SU-DHL-6 (cell line): Measurements from ENCODE around the gene DRD4.
"Not testable (repeated sequence)": the region's sequence is repeated elsewhere in the genome, so short reads cannot be mapped to it uniquely, and the experiment has no call there.

Experiments used
- H2AFZ ChIP-seq: fragments of 200-600 bp; sonication (generic); 2 replicates; pipeline ENCODE4 v1.6.1; 2014; ENCODE audit warnings: low read depth, mild to moderate bottlenecking, moderate library complexity, mixed read lengths, antibody characterized with exemption, low read length; ENCODE audit not compliant: severe bottlenecking
- H3F3A ChIP-seq: fragments of 200-600 bp; shearing (Covaris generic); 2 replicates; pipeline ENCODE4 v1.6.0; 2016; ENCODE audit warnings: antibody characterized with exemption, mild to moderate bottlenecking; ENCODE audit not compliant: insufficient read depth
- H3K27ac ChIP-seq: fragments of 200-600 bp; sonication (generic); 2 replicates; pipeline ENCODE4 v1.5.1; 2016; ENCODE audit warnings: low read depth, mild to moderate bottlenecking, low read length, moderate library complexity, mixed read lengths
- H3K27me3 ChIP-seq: fragments of 200-600 bp; sonication (generic), shearing (Covaris generic); 2 replicates; pipeline ENCODE4 v1.6.0; 2014; ENCODE audit warnings: mild to moderate bottlenecking, low read length
- H3K36me3 ChIP-seq: fragments of 200-600 bp; sonication (generic); 2 replicates; pipeline ENCODE4 v1.6.1; 2014; ENCODE audit warnings: mild to moderate bottlenecking, low read length, mixed read lengths
- H3K4me2 ChIP-seq: fragments of 300-600, 200-600 bp; shearing (Covaris generic), sonication (generic); 2 replicates; pipeline ENCODE4 v1.6.0; 2014; ENCODE audit warnings: low read length, low read depth, mild to moderate bottlenecking; ENCODE audit not compliant: poor library complexity, severe bottlenecking
- H3K4me3 ChIP-seq: fragments of 200-600 bp; sonication (generic); 2 replicates; pipeline ENCODE4 v1.5.1; 2014; ENCODE audit warnings: antibody characterized with exemption, low read length, mild to moderate bottlenecking, mixed read lengths; ENCODE audit not compliant: insufficient read depth, poor library complexity, severe bottlenecking
- H3K79me2 ChIP-seq: fragments of 200-600 bp; sonication (generic); 2 replicates; pipeline ENCODE4 v1.6.1; 2014; ENCODE audit warnings: mild to moderate bottlenecking, low read length, moderate library complexity; ENCODE audit not compliant: insufficient read depth
- H3K9ac ChIP-seq: fragments of 200-600 bp; sonication (generic); 2 replicates; pipeline ENCODE4 v1.7.0; 2014; ENCODE audit warnings: mild to moderate bottlenecking, low read length
- H3K9me2 ChIP-seq: fragments of 200-600 bp; sonication (generic); replicated peaks from 2 replicates; pipeline ENCODE4 v1.6.1; 2014; ENCODE audit warnings: low read length; ENCODE audit not compliant: insufficient read depth
- H3K9me3 ChIP-seq: fragments of 200-600 bp; sonication (generic); 2 replicates; pipeline ENCODE4 v1.6.1; 2014; ENCODE audit warnings: low read length, mixed read lengths; ENCODE audit not compliant: insufficient read depth
- H4K20me1 ChIP-seq: fragments of 200-600 bp; sonication (generic); 2 replicates; pipeline ENCODE4 v1.6.1; 2014; ENCODE audit warnings: low read depth, mild to moderate bottlenecking, antibody characterized with exemption, low read length, moderate library complexity, mixed read lengths
- CTCF ChIP-seq: fragments of 200-600 bp; sonication (generic); IDR thresholded peaks from one replicate; pipeline ENCODE4 v1.5.1; 2017; ENCODE audit warnings: antibody characterized with exemption, mild to moderate bottlenecking, low read length, moderate library complexity; ENCODE audit not compliant: insufficient read depth, poor library complexity, severe bottlenecking
- EZH2phosphoT487 ChIP-seq: fragments of 200-600 bp; sonication (generic), shearing (Covaris generic); conservative IDR thresholded peaks from 2 replicates; pipeline ENCODE4 v1.6.1; 2018; ENCODE audit warnings: mild to moderate bottlenecking, antibody characterized with exemption, low read length, moderate library complexity, mixed read lengths

The DRD4 gene

GRCh38 chr11:653837-654236 is 16.8 kb downstream of the DRD4 start:
- no peak overlapping the region for H3K9ac ChIP-seq
- TF ChIP-seq EZH2phosphoT487 (no peak), CTCF (no peak)
- H3F3A ChIP-seq: no peaks in the 10 kb centered on the region
- no peaks in the 10 kb centered on the region for H3K36me3 ChIP-seq
- H3K4me2 ChIP-seq: no peak overlapping the region
- H3K9me2 ChIP-seq: no peaks in the 10 kb centered on the region
- H3K27ac ChIP-seq: no peak overlapping the region
- no peak overlapping the region for H2AFZ ChIP-seq
- no peaks in the 10 kb centered on the region for H4K20me1 ChIP-seq
- H3K4me3 ChIP-seq: no peak overlapping the region
- H3K27me3 ChIP-seq: no peaks in the 10 kb centered on the region
- no peaks in the 10 kb centered on the region for H3K9me3 ChIP-seq
- no peaks in the 10 kb centered on the region for H3K79me2 ChIP-seq

- H3K27ac ChIP-seq, H4K20me1 ChIP-seq, H3K36me3 ChIP-seq: not testable (repeated sequence)
Measured at GRCh38 chr11:654444-654843, 17.4 kb downstream of the DRD4 start.

GRCh38 chr11:655036-655726 is 18.1 kb downstream of the DRD4 start:
- no peaks in the 10 kb centered on the region for H3F3A ChIP-seq
- H3K27ac ChIP-seq: no peak overlapping the region
- H3K79me2 ChIP-seq: no peaks in the 10 kb centered on the region
- no peak overlapping the region for H3K4me3 ChIP-seq
- no peaks in the 10 kb centered on the region for H3K9me3 ChIP-seq
- TF ChIP-seq CTCF: no peak
- no peaks in the 10 kb centered on the region for H3K9me2 ChIP-seq
- no peaks in the 10 kb centered on the region for H4K20me1 ChIP-seq
- no peaks in the 10 kb centered on the region for H3K36me3 ChIP-seq
- no peak overlapping the region for H3K9ac ChIP-seq
- H3K4me2 ChIP-seq: no peak overlapping the region
- H3K27me3 ChIP-seq: no peaks in the 10 kb centered on the region
- no peak overlapping the region for H2AFZ ChIP-seq

More at GRCh38 chr11:654444-654843, 17.4 kb downstream of the DRD4 start:
- not testable (repeated sequence) for H3K4me3 ChIP-seq, H3K9ac ChIP-seq, H3K4me2 ChIP-seq, H3K27me3 ChIP-seq, H3K79me2 ChIP-seq, H2AFZ ChIP-seq, H3K9me3 ChIP-seq, H3F3A ChIP-seq, H3K9me2 ChIP-seq

GRCh38 chr11:656426-656825 is 19.4 kb downstream of the DRD4 start:
- Histone ChIP-seq H4K20me1 (no peaks in the 10 kb centered on the region), H3K79me2 (no peaks in the 10 kb centered on the region), H3K27ac (no peak overlapping the region), H3F3A (no peaks in the 10 kb centered on the region), H3K9me2 (no peaks in the 10 kb centered on the region), H3K4me2 (no peak overlapping the region), H2AFZ (no peak overlapping the region), H3K9ac (no peak overlapping the region), H3K9me3 (no peaks in the 10 kb centered on the region), H3K4me3 (no peak overlapping the region), H3K36me3 (no peaks in the 10 kb centered on the region), H3K27me3 (no peaks in the 10 kb centered on the region)
- TF ChIP-seq EZH2phosphoT487 (no peak), CTCF (no peak)
